ENCODE measurements around the gene NOD1. TPM values are rescaled to one million over a fixed set of nuclear protein-coding genes. Genes with fewer than 3 reads are reported as not detected.
"Not testable (repeated sequence)": the region's sequence is repeated elsewhere in the genome, so short reads cannot be mapped to it uniquely, and the experiment has no call there.

NOD1 gene
- total and polyA plus RNA-seq, 2 of the 8 experiments (the other 6 are each of a cell fraction or from before 2014, with no cell fraction given): 3.8 to 6.5 TPM

DNA sequence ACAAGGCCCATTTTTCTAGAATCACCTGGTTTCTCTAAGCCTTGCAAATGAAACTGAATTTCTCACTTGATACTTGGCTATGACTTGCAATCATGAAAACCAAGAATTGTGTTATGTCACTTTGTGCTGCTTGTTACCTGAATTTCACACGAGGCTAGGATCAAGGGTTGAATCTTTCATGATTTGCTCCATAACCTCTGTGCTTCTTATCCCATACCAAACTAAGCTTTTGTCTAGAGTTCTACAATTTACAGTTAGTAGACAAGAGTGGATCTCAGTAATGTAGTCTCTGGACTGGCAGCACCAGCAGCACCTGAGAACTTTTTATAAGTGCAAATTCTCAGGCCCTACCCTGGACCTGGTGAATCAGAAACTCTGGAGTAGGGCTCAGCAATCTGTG, 48.7 kb upstream of the NOD1 start:
- not testable (repeated sequence) for H2BK12ac ChIP-seq (ENCODE audit: low read depth, low read length); H3K9me3 ChIP-seq (ENCODE audit: insufficient read depth in 2 of 2, low read depth in 1 of 2, low read length in 1 of 2); H3K4ac ChIP-seq (replicated peaks; ENCODE audit: insufficient read length, low read depth, low read length); H4K91ac ChIP-seq (replicated peaks; ENCODE audit: insufficient read length, low read length); H3K4me1 ChIP-seq (replicated peaks in 1 of 4; ENCODE audit: control insufficient read depth in 3 of 4, insufficient read depth in 4 of 4, low read length in 3 of 4); H3K14ac ChIP-seq (ENCODE audit: insufficient read length); H3K36me3 ChIP-seq (ENCODE audit: control insufficient read depth in 2 of 4, insufficient read depth in 4 of 4, low read length in 3 of 4); H4K8ac ChIP-seq (ENCODE audit: extremely low read depth, insufficient read depth, low read length); H3K4me2 ChIP-seq (ENCODE audit: insufficient read depth in 1 of 2, low read depth in 2 of 2, low read length in 2 of 2); H2BK20ac ChIP-seq (ENCODE audit: low read length); H3K56ac ChIP-seq (replicated peaks; ENCODE audit: insufficient read length, low read depth, low read length); H3K27me3 ChIP-seq (replicated peaks in 1 of 4; ENCODE audit: control insufficient read depth in 3 of 4, extremely low read depth in 1 of 4, insufficient read depth in 3 of 4, low read length in 3 of 4); H2BK120ac ChIP-seq (replicated peaks; ENCODE audit: low read depth, low read length); H3K23ac ChIP-seq (ENCODE audit: insufficient read length); H3K27ac ChIP-seq (ENCODE audit: low read depth, low read length); FAIRE-seq; H3K4me3 ChIP-seq (ENCODE audit: extremely low read depth in 1 of 4, insufficient read depth in 2 of 4, low read depth in 3 of 4, low read length in 4 of 4); H3K18ac ChIP-seq (ENCODE audit: extremely low read depth, low read length); H3K23me2 ChIP-seq (ENCODE audit: low read depth, low read length); H2BK15ac ChIP-seq (ENCODE audit: low read length); H3K79me2 ChIP-seq (ENCODE audit: control insufficient read depth in 1 of 2, insufficient read depth in 2 of 2, low read length in 2 of 2); H4K5ac ChIP-seq (ENCODE audit: insufficient read length, low read depth, low read length); DNase-seq (ENCODE audit: low read depth in 1 of 2, low spot score in 2 of 2); H2BK5ac ChIP-seq (ENCODE audit: low read depth, low read length); H2AFZ ChIP-seq (ENCODE audit: low read length); H3K9ac ChIP-seq (replicated peaks in 1 of 4; ENCODE audit: extremely low read depth in 1 of 4, low read depth in 3 of 4, low read length in 3 of 4); H3K79me1 ChIP-seq (ENCODE audit: low read depth, low read length); H4K20me1 ChIP-seq (replicated peaks in 1 of 2; ENCODE audit: control insufficient read depth in 1 of 2, insufficient read depth in 2 of 2, low read length in 2 of 2); H2AK5ac ChIP-seq (ENCODE audit: low read depth, low read length)
- ChIA-PET CTCF (ENCODE audit: partially characterized antibody) (interaction anchor here (1.3 to 1.7 kb wide), 4 partner anchors 16 to 37 kb away, joined by 3 to 7 read pairs (median 6); no protein-coding TSS in a partner anchor), POLR2A (ENCODE audit: partially characterized antibody) (interaction anchor here (1.0 kb wide), 1 partner anchor 256 kb away, joined by 3 read pairs; no protein-coding TSS in a partner anchor)
- WGBS, 2 experiments (ENCODE audit: extremely low coverage in 1 of 2, insufficient coverage in 1 of 2, insufficient read length in 1 of 2, insufficient replicate concordance in 2 of 2, low coverage in 1 of 2, low lambda C conversion rate in 2 of 2, missing lambda C conversion rate in 1 of 2): 87% methylated on average over 1 of the region's 1 CpG; no CpG with 5 or more reads in 1 of the 2 experiments

Data from H1 (cell line).